Neural progenitor cell (in vitro differentiated cells): ENCODE results near the gene TRAK2. TPM values are rescaled to one million over a fixed set of nuclear protein-coding genes. Genes with fewer than 3 reads are reported as not detected.

Experiments
- DNase-seq: peaks from one replicate; pipeline ENCODE4 v3.0.0-alpha.2; 2016; ENCODE audit warnings: low spot score
- H2AFZ ChIP-seq: fragments of 200-600 bp; sonication (generic); replicated peaks from 2 replicates; pipeline ENCODE4 v1.6.1; 2016; ENCODE audit warnings: antibody characterized with exemption
- H3F3A ChIP-seq: fragments of 200-600 bp; sonication (generic); 2 replicates; pipeline ENCODE4 v1.6.1; 2016; ENCODE audit warnings: antibody characterized with exemption, low read depth
- H3K27ac ChIP-seq: fragments of 200-600 bp; sonication (generic); 2 replicates; pipeline ENCODE4 v1.5.1; 2016; ENCODE audit warnings: mild to moderate bottlenecking
- H3K27me3 ChIP-seq: fragments of 200-600 bp; sonication (generic); 2 replicates; pipeline ENCODE4 v1.6.1; 2016; ENCODE audit warnings: mild to moderate bottlenecking, moderate library complexity
- H3K36me3 ChIP-seq: fragments of 200-600 bp; sonication (generic); 2 replicates; pipeline ENCODE4 v1.5.1; 2016
- H3K4me1 ChIP-seq: fragments of 200-600 bp; sonication (generic); 2 replicates; pipeline ENCODE4 v1.6.1; 2016; ENCODE audit warnings: mixed run types
- H3K4me2 ChIP-seq: fragments of 200-600 bp; sonication (generic); 2 replicates; pipeline ENCODE4 v1.6.1; 2016
- H3K4me3 ChIP-seq: fragments of 200-600 bp; sonication (generic); 2 replicates; pipeline ENCODE4 v1.5.1; 2016
- H3K79me2 ChIP-seq: fragments of 200-600 bp; sonication (generic); 2 replicates; pipeline ENCODE4 v1.6.1; 2016; ENCODE audit warnings: low read depth
- H3K9ac ChIP-seq: fragments of 200-600 bp; sonication (generic); 2 replicates; pipeline ENCODE4 v1.6.1; 2016
- H3K9me3 ChIP-seq: fragments of 200-600 bp; sonication (generic); 2 replicates; pipeline ENCODE4 v1.5.1; 2016; ENCODE audit warnings: low read depth
- H4K20me1 ChIP-seq: fragments of 200-600 bp; sonication (generic); 2 replicates; pipeline ENCODE4 v1.6.1; 2016; ENCODE audit warnings: low read depth
- H3K27ac Mint-ChIP-seq: 3 replicates; pipeline ENCODE4 v1.8.0; 2021; ENCODE audit warnings: mixed read lengths
- H3K27me3 Mint-ChIP-seq: 2 replicates; pipeline ENCODE4 v1.8.0; 2022; ENCODE audit warnings: low read depth, mild to moderate bottlenecking, inconsistent platforms, moderate library complexity, mixed read lengths; ENCODE audit not compliant: insufficient read depth
- H3K36me3 Mint-ChIP-seq: 3 replicates; pipeline ENCODE4 v1.8.0; 2021; ENCODE audit warnings: mixed read lengths
- H3K4me1 Mint-ChIP-seq: 3 replicates; pipeline ENCODE4 v1.8.0; 2021; ENCODE audit warnings: mixed read lengths
- H3K4me3 Mint-ChIP-seq: 3 replicates; pipeline ENCODE4 v1.8.0; 2021; ENCODE audit warnings: mild to moderate bottlenecking, moderate library complexity, mixed read lengths
- H3K9me3 Mint-ChIP-seq: 3 replicates; pipeline ENCODE4 v1.8.0; 2020; ENCODE audit warnings: mixed read lengths
- EZH2 ChIP-seq: fragments of 200-600 bp; sonication (generic); IDR thresholded peaks from 2 replicates; pipeline ENCODE4 v1.6.1; 2017; ENCODE audit warnings: antibody characterized with exemption, mild to moderate bottlenecking, moderate library complexity
- EZH2phosphoT487 ChIP-seq: fragments of 200-600 bp; sonication (generic); IDR thresholded peaks from 2 replicates; pipeline ENCODE4 v1.6.1; 2017; ENCODE audit warnings: antibody characterized with exemption
- total RNA-seq: library from RNA; depleted of rRNA; stranded (reverse); fragments of >200 nt; gene quantifications from 2 replicates; pipeline ENCODE4 v1.2.3, GENCODE V29; 2015; ENCODE audit warnings: low replicate concordance
- TF ChIP-seq, protein P1 (sequence below): fragments of 200-600 bp; sonication (generic); IDR thresholded peaks from 2 replicates; pipeline ENCODE4 v1.5.1; 2017; ENCODE audit warnings: antibody characterized with exemption, mild to moderate bottlenecking

The TRAK2 gene
- total RNA-seq = 7.0 and 7.1 TPM in 2 replicates

DNA sequence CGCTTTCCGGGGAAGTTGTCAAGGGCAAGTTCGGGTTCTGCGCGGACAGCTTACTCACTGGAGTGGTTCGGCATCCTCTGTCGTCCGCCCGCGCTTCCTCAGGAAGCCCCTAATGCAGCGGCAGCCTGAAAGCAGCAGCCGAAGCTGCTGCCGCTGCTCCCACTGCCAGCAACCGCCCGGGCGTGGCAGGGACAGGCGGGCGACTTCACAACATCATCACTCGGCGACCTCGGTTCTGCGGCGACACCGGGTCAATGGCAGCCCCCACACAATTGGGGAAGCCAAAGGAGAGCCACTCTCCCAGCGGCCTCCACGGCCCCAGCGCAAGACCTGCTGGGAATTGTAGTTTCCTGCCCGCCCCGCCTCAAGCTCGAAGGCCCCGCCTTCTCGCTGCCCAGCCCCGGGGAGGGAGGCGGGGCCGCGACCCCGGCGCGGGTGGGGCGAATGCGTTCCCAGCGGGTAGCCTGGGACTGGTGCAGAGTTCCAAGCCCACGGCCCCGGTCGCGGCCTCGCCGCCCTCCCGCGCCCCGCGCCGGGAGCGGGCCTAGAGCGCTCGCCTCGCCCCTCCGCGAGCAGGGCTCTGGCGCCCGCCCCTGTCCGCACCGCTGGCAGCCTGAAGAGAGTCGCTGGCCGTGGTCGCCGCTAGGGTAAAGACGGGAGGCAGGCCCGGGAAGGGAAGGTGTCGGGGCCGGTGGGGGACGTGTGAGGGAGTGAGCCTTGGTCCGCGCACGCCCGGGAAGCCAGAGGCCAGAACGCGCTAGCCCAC, at the start of gene TRAK2, which contains the start of gene STRADB:
Gene TRAK2 (minus strand): TSS at position 167 of the 766 bp plus-strand sequence. CDS start 30,951 bp downstream, outside the sequence.
Gene STRADB (plus strand): TSS at position 449 of the 766 bp plus-strand sequence. CDS start 3,101 bp downstream, outside the sequence.
- Histone ChIP-seq H3K36me3 (no peaks in the 10 kb centered on the region), H4K20me1 (peaks cover 7% of the 10 kb centered on the region), H3K4me3 (peak within 1 kb of the TSS; percentile 92), H3K9me3 (no peaks in the 10 kb centered on the region), H3K9ac (peak within 1 kb of the TSS; percentile 56), H3K4me2 (peak within 1 kb of the TSS; percentile 84), H3K4me1 (peaks cover 10% of the 10 kb centered on the region), H2AFZ (peak within 1 kb of the TSS; percentile 95), H3F3A (peaks cover 16% of the 10 kb centered on the region), H3K27ac (peak within 1 kb of the TSS; percentile 65), H3K79me2 (peaks cover 18% of the 10 kb centered on the region), H3K27me3 (peaks cover 6% of the 10 kb centered on the region)
- TF ChIP-seq, protein P1, sequence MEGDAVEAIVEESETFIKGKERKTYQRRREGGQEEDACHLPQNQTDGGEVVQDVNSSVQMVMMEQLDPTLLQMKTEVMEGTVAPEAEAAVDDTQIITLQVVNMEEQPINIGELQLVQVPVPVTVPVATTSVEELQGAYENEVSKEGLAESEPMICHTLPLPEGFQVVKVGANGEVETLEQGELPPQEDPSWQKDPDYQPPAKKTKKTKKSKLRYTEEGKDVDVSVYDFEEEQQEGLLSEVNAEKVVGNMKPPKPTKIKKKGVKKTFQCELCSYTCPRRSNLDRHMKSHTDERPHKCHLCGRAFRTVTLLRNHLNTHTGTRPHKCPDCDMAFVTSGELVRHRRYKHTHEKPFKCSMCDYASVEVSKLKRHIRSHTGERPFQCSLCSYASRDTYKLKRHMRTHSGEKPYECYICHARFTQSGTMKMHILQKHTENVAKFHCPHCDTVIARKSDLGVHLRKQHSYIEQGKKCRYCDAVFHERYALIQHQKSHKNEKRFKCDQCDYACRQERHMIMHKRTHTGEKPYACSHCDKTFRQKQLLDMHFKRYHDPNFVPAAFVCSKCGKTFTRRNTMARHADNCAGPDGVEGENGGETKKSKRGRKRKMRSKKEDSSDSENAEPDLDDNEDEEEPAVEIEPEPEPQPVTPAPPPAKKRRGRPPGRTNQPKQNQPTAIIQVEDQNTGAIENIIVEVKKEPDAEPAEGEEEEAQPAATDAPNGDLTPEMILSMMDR = peak; percentile 52
- no peak for TF ChIP-seq EZH2
- H3K36me3 Mint-ChIP-seq = no peaks in the 10 kb centered on the region
- peaks cover 22% of the 10 kb centered on the region for H3K4me1 Mint-ChIP-seq
- peak within 1 kb of the TSS; percentile 89 for H3K27ac Mint-ChIP-seq
- H3K4me3 Mint-ChIP-seq = peak within 1 kb of the TSS; percentile 96
- H3K27me3 Mint-ChIP-seq = no peaks in the 10 kb centered on the region
- no peaks in the 10 kb centered on the region for H3K9me3 Mint-ChIP-seq
- DNase-seq = peak; percentile 97

GRCh38 chr2:201500534-201500933, 49.3 kb upstream of the TRAK2 start:
- DNase-seq = no peak
- H3K9ac ChIP-seq = no peak overlapping the region
- no peak overlapping the region for H3K4me3 ChIP-seq
- H3K36me3 ChIP-seq = no peaks in the 10 kb centered on the region
- Mint-ChIP-seq H3K27ac (no peak overlapping the region), H3K4me3 (no peak overlapping the region), H3K36me3 (peaks cover 5% of the 10 kb centered on the region), H3K4me1 (no peaks in the 10 kb centered on the region), H3K9me3 (peaks cover 26% of the 10 kb centered on the region), H3K27me3 (no peaks in the 10 kb centered on the region)
- H3F3A ChIP-seq = no peaks in the 10 kb centered on the region
- H3K4me2 ChIP-seq = no peak overlapping the region
- no peaks in the 10 kb centered on the region for H3K79me2 ChIP-seq
- no peaks in the 10 kb centered on the region for H4K20me1 ChIP-seq
- H2AFZ ChIP-seq = no peak overlapping the region
- no peaks in the 10 kb centered on the region for H3K4me1 ChIP-seq
- no peaks in the 10 kb centered on the region for H3K27me3 ChIP-seq
- H3K9me3 ChIP-seq = peaks cover 7% of the 10 kb centered on the region
- TF ChIP-seq, protein P1 = no peak
- no peak for TF ChIP-seq EZH2
- TF ChIP-seq EZH2phosphoT487 = no peak
- H3K27ac ChIP-seq = no peak overlapping the region

DNA sequence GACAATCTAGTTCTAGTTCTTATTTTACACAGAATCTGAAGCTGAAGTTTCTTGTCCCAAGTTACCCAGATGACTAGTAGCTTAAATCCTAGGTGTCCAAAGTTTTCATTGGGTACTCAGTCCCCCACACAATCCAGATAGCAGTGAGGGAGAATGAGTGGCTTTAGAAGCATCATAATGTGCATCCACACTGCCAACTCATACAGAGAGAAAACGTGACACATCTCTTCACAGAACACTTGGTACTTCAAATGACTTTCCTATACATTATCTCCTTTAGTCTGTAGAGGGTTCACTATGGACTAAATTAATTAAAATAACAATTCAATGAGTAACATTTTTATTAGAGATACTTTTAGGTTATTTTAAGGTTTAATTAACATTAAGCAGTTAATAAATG, 45.5 kb upstream of the TRAK2 start:
- H2AFZ ChIP-seq = no peak overlapping the region
- TF ChIP-seq, protein P1 = no peak
- no peak overlapping the region for H3K27ac ChIP-seq
- no peaks in the 10 kb centered on the region for H3K4me1 ChIP-seq
- H4K20me1 ChIP-seq = no peaks in the 10 kb centered on the region
- Mint-ChIP-seq H3K36me3 (peaks cover 4% of the 10 kb centered on the region), H3K9me3 (peaks cover 7% of the 10 kb centered on the region), H3K27me3 (no peaks in the 10 kb centered on the region), H3K4me1 (no peaks in the 10 kb centered on the region), H3K27ac (no peak overlapping the region), H3K4me3 (no peak overlapping the region)
- H3F3A ChIP-seq = no peaks in the 10 kb centered on the region
- H3K4me3 ChIP-seq = no peak overlapping the region
- DNase-seq = no peak
- no peaks in the 10 kb centered on the region for H3K27me3 ChIP-seq
- H3K9me3 ChIP-seq = no peaks in the 10 kb centered on the region
- H3K79me2 ChIP-seq = no peaks in the 10 kb centered on the region
- no peak overlapping the region for H3K4me2 ChIP-seq
- no peaks in the 10 kb centered on the region for H3K36me3 ChIP-seq
- no peak overlapping the region for H3K9ac ChIP-seq
